HG02588 (cell line): ENCODE data around the gene ABCA1.
A peak's percentile ranks its signal among the peaks of the same experiment; 100 is the strongest.

Source experiments
- ATAC-seq: cut with Tn5 transposase; IDR thresholded peaks from one replicate; pipeline ENCODE4 v1.9.1; 2021; ENCODE audit warnings: mild to moderate bottlenecking, moderate library complexity; ENCODE audit not compliant: unreplicated experiment

ABCA1 gene

DNA sequence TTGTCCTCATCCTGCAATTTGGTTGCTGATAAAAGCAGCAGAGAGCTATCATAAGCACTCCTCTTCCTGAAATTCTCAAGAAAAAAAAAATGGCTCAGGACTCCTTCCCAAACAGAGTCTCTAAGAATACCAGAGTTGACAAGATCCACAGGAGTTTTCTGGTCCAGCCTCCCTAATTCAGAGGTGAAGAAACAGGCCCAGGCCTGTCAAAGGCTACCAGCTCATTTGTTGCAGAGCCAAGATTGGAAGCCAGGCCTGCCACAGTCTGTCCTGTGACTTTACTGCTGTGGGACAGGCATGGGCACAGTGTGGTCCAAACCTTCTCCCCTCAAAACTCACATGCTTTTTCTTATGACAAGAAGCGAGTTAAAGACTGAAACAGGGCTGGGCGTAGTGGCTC, 122.5 kb downstream of the ABCA1 start:
- ATAC-seq = no peak

DNA sequence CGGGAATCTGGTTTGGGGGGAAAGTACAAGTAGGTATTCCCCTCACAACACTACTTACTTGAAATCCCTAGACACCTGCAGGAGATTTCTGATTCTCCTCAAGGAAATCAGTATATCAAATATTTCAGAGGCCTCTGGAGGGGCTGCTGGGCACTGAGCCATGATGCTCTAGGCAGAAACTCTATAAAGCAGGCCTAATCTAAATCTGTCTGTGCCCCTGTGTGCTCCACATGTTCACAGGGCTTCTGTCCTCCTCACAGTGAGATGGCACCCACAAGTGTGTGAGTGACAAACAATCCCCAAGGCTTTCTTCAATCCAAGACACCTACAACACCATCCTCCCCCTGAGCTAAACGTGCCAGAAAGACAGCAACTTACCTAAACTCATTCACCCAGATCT, 125.0 kb downstream of the ABCA1 start:
- ATAC-seq = no peak

DNA sequence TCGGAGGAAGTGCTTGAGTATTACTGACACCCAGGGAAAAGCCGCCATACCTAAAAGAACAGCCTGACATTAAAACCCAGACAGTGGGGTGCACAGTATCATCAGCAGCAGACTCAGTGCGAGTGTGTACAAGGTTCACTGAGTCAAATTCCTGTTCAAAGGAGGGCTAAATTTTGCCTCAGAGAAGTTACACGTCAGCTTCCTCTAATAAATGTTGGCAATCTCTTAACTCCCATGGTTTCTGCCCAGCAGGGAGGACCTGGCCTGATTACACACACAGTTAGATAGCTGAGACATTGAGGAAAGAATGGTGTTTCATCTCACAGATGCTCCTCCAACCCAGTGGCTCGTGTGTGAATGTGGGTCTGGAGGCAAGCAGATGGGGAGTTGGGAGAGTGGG, 125.8 kb downstream of the ABCA1 start:
- no peak for ATAC-seq

DNA sequence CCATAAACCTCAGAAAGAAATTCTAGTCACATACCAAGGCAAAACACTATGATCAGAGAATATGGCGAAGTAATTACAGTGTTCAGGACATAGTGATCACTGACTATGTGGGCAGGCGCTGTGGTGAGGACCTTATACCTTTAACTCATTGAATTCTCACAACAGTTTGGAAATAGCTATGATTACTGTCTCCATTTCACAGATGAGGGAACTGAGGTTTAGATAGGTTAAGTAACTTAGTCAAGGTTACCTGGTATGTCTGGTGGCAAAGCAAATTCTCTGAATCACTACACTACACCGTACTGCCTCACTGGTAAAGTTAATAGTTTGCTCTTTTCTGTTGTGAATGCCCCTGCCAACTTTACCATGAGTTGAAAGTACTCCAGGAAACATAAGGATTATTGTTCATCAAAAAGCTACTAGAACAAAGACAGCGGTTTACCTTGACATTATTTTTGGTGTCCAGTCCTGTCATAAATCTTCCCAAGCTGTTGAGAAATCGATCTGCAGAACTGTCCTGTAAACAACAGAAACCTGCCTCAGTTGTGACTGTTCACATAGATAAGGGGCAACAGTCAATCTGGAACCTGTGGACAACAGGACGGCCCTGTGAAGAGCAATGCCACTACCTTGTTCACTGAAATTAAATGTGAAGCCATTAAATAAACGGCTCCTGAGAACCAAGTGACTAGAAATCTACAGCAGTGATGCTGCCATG, 127.7 kb downstream of the ABCA1 start:
- ATAC-seq = no peak

DNA sequence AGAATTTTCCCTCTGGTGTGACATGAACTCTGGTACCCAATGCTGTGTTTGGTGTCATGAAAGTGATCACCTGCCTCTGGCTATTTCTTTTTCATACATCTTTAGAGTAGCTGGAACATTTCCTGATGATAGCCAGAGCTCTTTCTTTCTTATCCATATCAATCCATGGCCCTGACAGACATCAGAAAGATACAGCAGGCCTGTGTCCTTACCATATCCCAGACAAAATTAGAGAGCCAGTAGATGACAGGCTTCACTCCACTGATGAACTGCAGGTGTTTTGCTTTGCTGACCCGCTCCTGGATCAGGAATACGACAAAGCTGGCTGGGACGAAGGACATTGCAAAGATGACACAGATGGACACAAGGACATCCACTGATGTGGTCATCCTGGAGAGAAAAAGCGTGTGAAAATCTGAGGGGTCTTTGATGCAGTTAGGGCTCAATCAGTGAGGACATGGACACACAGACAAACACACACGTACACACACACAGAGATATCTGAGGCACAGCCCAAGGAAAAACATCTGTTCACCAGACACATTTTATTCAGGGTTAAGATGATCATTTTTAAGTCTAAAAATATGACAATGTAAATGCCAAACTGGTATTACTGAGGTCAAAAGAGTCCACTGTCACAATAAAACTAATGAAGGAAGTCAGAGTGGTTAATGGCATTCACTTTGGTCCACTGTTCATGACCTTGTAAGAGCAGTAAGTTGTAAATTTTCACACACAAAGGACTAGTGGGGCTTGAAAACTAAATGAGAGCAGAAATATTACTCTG, 129.6 kb downstream of the ABCA1 start:
- ATAC-seq = no peak

DNA sequence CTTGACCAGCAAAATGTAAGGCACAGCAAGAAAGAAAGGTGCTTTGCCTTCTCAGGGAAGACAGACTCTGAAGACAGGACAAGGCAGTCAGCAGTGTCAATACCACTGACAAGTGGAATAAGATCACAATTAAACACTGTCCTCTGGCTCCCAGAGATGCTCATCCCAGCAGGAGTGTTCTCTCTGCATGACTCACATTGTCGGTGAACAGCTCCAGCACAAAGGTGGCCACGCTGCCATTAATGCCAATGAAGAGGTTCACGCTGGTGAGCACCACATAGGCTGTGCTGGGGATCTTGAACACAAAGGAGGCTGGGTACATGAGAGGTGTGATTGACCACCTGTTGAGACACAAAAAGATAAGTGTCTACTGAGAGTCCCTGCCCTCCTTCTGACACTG, 132.1 kb downstream of the ABCA1 start:
- no peak for ATAC-seq

DNA sequence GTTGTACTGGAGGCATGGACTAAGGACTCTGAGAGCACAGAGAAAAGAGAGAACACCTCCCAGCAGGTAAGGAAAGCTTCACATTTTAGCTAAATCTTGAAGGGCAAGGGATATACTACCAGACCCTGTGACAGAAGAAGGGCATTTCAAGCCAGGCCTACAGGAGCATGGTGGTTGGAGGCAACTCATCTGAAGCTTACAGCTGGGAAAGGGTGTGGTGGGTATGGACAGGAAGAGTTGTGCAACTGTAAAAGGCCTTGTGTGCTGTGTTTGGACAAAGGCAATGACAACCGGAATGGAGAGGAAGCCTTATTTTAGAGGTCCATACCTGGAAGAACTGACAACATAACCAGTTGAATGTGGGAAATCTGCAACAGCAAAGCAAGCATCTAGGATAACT, 132.9 kb downstream of the ABCA1 start:
- no peak for ATAC-seq

DNA sequence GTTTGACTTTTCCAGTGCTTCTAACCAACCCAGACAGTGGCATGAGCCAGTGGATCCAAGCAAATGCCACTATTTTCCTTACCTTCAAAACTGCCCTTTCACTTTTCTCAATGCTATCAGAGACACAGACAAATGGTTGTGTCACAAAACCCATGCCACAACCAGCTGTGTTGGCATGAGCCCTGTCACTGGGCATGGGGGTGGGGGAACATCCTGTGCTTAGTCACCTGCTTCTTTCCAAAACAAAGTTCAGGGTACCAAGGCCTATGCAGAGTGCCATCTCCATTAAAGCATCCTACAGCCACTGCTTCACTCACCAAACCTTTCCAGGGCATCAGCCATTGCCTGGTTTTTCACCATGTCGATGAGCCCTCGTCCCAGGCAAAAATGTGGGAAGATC, 133.9 kb downstream of the ABCA1 start:
- ATAC-seq = no peak

DNA sequence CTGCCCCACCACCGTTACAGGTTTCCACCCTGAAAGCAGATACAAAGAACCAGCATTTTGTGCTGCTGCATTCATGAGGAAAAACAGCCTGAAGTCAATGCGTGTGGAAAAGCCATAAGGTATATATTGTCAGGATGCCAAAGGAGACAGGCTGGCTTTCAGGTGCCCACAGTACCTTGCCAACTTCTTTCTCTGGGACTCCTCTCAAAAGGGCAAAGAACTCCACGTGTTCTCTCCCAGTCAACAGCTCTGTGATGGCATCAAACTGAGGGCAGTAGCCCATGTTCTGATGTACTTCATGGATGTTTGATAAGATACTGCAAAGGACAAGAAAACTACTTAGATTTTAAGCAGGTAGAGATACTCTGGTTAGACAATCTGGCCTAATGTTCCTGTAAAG, 139.7 kb downstream of the ABCA1 start:
- no peak for ATAC-seq

DNA sequence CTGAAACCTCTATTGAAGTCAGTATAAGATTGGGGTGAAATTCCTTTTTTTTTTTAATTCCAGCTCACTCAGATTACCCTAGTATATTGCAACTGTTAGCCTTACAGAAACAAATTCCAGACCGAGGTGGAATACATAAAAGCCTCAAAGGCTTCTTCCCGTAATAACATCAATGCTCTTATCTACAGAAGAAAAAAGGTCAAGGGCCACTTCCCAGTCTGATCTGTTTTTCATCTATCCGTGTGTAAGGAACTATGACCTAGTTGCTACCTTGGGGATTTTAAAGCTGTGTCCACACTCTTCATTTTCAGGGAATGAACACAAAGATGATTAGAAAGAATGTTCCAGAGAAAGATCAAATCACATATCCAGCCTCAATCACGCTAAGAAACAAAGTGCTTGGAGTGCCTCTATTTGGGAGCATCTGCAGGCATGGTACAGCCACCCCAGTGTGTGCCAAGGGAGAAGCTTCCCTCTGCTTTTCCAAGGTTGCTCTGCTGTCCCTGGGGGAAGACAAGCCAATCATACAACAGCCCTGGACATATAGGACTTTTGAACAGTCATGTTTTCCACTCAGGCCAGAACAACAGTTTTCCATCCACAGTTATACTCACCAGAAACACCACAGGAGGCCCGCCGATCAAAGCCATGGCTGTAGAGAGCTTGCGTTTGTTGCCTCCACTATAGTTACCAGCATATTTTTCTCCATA, 140.5 kb downstream of the ABCA1 start:
- no peak for ATAC-seq

DNA sequence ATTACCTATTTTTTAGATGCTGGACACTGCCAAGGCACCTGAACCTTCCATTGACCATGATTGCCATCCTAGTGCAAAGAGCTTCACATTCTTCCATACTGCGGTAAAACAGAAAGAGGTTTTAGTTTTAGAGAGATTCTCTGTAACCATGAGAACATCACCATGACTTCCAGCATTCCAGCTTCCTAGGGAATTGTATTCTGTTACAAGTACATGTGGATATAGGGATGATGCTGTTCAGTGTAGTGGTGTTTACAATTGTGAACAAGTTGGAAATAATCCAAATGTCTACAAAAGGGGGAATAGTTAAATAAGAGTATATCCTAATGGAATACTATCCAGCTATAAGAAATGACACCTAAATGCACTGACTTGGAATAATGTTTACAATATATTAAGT, 141.7 kb downstream of the ABCA1 start:
- no peak for ATAC-seq

DNA sequence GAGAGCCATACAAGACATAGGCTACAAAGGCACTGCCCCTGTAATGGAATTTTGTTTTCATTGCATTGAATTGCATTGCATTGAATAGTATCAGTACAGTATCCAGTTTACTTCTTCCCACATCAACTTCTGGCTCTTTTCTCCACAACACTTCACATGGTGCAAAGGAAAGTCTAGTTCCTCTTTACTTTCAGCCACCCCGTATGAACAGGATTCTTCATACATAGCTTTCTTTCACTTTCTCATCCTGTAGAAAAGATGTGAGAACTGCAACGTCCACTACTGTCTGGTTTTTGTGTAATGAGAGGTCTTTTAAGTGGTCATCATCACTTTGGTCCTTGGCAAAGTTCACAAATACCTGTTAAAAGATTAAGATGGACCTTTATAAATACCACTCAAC, 143.9 kb downstream of the ABCA1 start:
- ATAC-seq = peak; percentile 83

DNA sequence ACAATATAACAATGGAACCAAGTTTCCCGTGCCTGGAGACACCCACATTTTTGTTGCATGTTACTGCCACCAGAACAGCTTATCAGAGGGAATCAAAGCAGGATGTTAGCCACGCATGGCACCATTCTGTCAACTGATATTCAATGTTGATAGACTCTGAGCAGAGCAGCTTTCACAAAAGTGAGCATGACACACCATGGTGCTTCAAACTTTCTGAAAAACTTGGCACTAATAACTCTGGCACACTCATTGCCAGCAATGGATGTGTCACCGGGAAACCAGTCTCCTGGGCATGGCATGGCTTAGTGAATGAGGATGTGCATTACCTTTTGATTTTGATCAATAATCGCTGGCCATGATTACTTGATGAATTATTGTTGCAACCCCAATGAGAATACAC, 144.4 kb downstream of the ABCA1 start:
- ATAC-seq = no peak

DNA sequence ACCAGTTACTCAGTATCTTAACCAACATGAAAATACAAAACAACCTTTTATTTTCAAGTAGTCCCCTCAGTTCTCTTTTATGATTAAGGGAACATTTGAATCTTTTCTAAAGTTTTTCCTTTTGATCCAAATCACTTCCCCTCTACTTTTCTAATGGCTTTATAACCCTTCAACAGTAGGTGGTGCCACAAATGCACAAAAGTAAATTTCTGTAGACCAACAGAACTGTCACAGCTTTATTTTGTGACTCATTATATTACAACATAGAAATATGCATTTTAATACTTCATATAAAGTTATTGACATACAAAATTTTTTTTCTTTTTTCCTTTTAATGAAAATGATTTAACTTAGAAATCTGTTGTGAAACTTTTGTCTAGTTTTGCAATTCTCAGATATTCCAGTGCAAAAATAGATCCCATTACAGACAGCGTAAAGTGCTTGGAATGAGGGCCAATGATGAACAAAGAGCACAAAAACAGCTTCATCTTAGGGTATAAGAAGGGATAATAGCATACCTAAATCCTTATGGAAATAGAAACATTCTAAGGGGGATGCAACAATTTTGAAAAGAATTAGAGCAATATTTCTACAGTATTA, 147.1 kb downstream of the ABCA1 start:
- no peak for ATAC-seq

DNA sequence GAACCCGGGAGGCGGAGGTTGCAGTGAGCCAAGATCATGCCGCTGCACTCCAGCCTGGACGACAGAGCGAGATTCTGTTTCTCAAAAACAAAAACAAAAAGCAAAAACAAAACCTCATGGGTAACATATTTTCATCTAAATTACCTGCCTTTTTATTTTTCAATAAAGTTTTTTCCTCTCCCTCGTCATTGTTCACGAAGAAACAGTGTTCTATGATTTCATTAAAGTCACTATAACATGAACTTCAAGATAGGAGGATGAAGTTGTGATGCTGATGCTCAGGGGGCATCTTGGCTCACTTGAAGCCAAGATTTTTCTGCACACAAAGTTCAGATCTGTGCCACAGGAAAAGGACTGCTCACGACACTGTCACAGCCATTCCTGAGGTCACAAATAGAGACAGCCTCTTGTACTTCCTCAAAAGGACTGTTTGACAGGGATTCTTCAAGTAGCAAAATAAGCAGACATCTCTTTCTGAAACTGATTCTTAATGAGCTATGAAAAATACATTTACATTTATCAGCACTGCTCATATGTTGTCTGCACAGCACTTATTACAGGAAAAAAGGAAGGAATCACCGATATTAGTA, 147.9 kb downstream of the ABCA1 start:
- no peak for ATAC-seq

DNA sequence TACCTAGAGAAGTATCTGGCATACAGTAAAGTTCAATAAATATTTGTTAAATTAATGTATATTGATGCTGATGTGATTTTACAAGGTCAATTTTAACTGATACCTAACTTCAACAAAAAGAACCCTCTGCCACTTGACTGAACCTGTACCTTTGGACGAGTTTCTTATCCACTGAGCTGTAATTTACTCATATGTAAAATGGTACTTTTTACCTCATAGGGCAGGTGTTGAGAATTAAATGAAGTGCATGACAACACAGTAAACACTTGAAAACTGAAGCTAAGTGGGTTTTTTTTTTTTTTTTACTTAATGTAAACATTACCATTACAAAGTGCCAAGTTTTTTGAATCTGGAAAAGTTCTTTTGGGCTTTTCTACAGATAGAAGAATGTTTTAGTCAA, 148.6 kb downstream of the ABCA1 start:
- ATAC-seq = no peak

DNA sequence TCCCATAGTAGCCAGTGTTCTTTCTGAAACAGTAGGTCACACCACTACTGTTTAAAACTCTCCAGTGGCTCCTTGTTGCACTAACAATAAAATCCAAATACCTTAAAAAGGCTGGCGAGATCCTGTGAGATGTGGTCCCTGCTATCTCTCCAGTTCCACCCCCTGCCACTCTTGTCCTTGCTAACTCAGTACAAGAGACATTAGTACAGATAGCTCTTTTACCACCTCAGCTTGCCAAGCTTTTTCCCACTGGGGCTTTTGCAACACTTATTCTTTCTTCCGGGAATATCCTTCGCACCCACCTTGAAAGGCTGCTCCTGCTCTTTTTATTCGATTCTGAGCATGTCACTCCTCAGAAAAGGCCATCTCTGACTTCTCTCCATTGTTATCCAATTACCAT, 149.2 kb downstream of the ABCA1 start:
- ATAC-seq = no peak

DNA sequence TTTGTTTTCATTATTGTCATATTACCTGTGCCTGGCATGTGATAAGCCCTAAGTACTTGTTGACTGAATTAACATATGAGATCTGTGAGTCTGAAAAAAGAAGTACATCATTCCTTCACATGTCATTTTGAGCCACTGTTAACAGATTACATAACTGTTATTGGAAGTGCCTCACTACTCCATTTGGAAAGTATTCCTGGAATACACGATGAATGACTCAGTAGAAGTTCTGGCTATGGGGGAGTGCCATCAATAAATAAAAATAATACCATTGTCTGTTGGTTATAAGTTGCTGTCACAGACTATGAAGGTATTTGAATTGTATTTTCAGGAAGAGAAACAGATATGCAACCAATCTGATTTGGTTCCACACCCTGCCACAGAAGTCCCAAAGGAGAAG, 151.2 kb downstream of the ABCA1 start:
- ATAC-seq = no peak

DNA sequence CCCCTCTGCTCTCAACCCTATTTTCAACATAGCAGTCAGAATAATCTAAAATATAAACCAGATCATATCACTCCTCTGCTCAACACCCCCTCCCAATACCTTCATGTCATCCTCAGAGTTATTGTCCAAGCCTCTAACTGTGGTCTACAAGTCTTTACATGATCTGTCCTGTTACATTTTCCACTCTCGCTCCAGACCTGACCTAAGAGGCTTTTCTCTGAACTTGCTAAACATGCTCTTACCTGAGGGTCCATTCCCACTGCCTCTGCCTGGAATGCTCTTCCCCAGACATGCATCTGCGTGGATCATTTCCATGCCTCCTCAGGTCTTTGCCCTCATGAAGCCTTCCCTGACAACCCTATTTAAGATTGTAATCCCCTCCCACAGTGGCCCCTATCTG, 152.0 kb downstream of the ABCA1 start:
- ATAC-seq = no peak

DNA sequence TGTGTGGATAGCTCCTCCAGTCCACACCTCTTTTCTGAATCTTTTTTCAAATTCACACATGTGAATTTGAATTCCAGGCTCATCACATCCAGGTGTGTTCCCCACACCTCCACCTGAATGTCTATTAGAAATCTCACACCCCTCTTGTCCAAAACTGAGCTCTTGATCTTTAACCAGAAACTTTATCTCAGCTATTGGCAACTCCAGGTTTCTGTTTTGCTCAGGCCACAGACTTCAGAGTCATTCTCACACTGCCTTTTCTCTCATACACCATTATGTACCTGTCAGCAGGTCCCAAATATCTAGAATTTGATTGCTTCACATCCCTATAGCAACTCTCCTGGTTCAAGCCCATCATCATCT, 152.4 kb downstream of the ABCA1 start:
- ATAC-seq = peak; percentile 69

DNA sequence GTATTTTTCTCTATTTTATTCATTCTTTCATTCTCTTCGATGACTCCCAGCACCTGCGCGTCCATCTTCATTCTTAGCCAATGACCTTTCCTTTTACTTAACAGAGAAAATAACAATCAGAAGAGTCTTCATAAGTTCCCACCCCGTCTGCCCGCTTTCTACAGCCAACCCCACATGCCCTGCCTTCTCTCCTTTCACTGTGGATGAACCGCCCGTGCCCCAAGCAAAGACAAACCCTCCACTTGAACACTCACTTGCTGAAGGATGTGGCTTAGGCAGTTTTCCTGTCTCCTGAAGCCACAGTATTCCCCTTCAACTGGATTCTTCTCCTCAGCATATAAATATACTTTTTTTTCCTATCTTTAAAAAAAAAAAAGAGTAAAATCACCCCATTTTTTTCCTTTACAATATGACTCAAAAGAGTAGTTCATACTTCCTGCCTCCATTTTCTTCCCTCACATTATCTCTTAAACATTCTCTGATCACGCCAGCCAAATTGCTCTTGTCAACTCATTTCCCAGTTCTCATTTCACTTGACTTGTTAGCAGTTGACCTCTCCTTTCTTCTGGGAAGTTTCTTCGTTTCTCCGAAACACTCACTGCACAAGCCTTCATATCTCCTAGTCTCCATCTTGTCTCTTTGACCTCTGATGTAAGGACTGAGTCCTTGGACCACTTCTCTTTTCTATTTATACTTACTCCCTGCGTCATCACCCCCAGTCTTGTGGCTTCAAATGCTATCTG, 153.0 kb downstream of the ABCA1 start:
- ATAC-seq = peak; percentile 95
